IMR-90 (cell line): Measurements from ENCODE around the gene THEM4. TPM values are rescaled to one million over a fixed set of nuclear protein-coding genes. Genes with fewer than 3 reads are reported as not detected.

Experiments used
- ATAC-seq: fragments of 200-7000 bp; cut with Tn5 transposase; 2 replicates; pipeline ENCODE4 v1.9.1; 2020; ENCODE audit warnings: low read depth, mild to moderate bottlenecking, moderate library complexity
- BruUV-seq: library from RNA; stranded (reverse); fragments of 400-500 nt; replicated peaks from 2 replicates; lab custom pipeline; 2021; lab: Mats Ljungman, UMichigan
- CTCF ChIA-PET: fragments of 300-600 bp; formaldehyde crosslinking; extraction: SDS; loops from one replicate; lab custom pipeline; 2021; ENCODE audit warnings: antibody characterized with exemption; lab: Yijun Ruan, JAX
- POLR2A ChIA-PET: fragments of 300-600 bp; sonication (Branson Sonifier 250); formaldehyde crosslinking; loops from one replicate; lab custom pipeline; 2022; ENCODE audit warnings: antibody characterized with exemption; ENCODE audit not compliant: unreplicated experiment; lab: Charles Lee
- DNase-seq: peaks from one replicate; pipeline ENCODE4 v3.0.0; 2013
- H2AFZ ChIP-seq: replicated peaks from 2 replicates; pipeline ENCODE3; 2013; ENCODE audit warnings: low read length, mild to moderate bottlenecking; ENCODE audit not compliant: poor library complexity
- H2AK5ac ChIP-seq: 2 replicates; pipeline ENCODE4 v1.6.1; 2013; ENCODE audit warnings: low read depth, low read length, inconsistent platforms
- H2AK9ac ChIP-seq: replicated peaks from 2 replicates; pipeline ENCODE3; 2013; ENCODE audit warnings: mild to moderate bottlenecking, low read depth, low read length, moderate library complexity; ENCODE audit not compliant: poor library complexity
- H2BK120ac ChIP-seq: 2 replicates; pipeline ENCODE4 v1.6.1; 2013; ENCODE audit warnings: low read depth, low read length, inconsistent platforms
- H2BK15ac ChIP-seq: 3 replicates; pipeline ENCODE4 v1.6.1; 2013; ENCODE audit warnings: low read depth, low read length, inconsistent platforms
- H2BK20ac ChIP-seq: 2 replicates; pipeline ENCODE4 v1.6.1; 2013; ENCODE audit warnings: low read depth, mild to moderate bottlenecking, inconsistent platforms, low read length, moderate library complexity
- H2BK5ac ChIP-seq: 2 replicates; pipeline ENCODE4 v1.6.1; 2013; ENCODE audit warnings: mild to moderate bottlenecking, low read depth, low read length, inconsistent platforms; ENCODE audit not compliant: poor library complexity, severe bottlenecking
- H3K14ac ChIP-seq: replicated peaks from 2 replicates; pipeline ENCODE4 v1.6.1; 2013; ENCODE audit warnings: low read depth, low read length, inconsistent platforms
- H3K18ac ChIP-seq: 2 replicates; pipeline ENCODE4 v1.6.1; 2013; ENCODE audit warnings: low read depth, low read length, control low read depth
- H3K23ac ChIP-seq: 2 replicates; pipeline ENCODE4 v1.6.1; 2013; ENCODE audit warnings: low read depth, low read length, inconsistent platforms
- H3K27ac ChIP-seq: 2 replicates; pipeline ENCODE4 v1.5.1; 2013; ENCODE audit warnings: mild to moderate bottlenecking, control low read depth, low read length; ENCODE audit not compliant: insufficient read depth
- H3K27me3 ChIP-seq: 2 replicates; pipeline ENCODE4 v1.6.1; 2013; ENCODE audit warnings: low read length; ENCODE audit not compliant: control insufficient read depth, insufficient read depth
- H3K36me3 ChIP-seq: 2 replicates; pipeline ENCODE4 v1.6.1; 2013; ENCODE audit warnings: low read length, mixed read lengths; ENCODE audit not compliant: control insufficient read depth, insufficient read depth
- H3K4ac ChIP-seq: 2 replicates; pipeline ENCODE4 v1.6.1; 2013; ENCODE audit warnings: low read depth, low read length, inconsistent platforms
- H3K4me1 ChIP-seq: 2 replicates; pipeline ENCODE4 v1.6.1; 2013; ENCODE audit warnings: low read length, mixed read lengths; ENCODE audit not compliant: control insufficient read depth, insufficient read depth
- H3K4me2 ChIP-seq: 2 replicates; pipeline ENCODE4 v1.6.1; 2013; ENCODE audit warnings: low read depth, mild to moderate bottlenecking, control low read depth, low read length, moderate library complexity
- H3K4me3 ChIP-seq: 2 replicates; pipeline ENCODE4 v1.5.1; 2013; ENCODE audit warnings: low read depth, mild to moderate bottlenecking, control low read depth, low read length, moderate library complexity; ENCODE audit not compliant: insufficient read depth
- H3K56ac ChIP-seq: 2 replicates; pipeline ENCODE4 v1.6.1; 2013; ENCODE audit warnings: low read length, inconsistent platforms; ENCODE audit not compliant: insufficient read depth; ENCODE audit errors: extremely low read depth
- H3K79me1 ChIP-seq, 2 experiments: 2 replicates each; pipeline ENCODE4 v1.6.1; 2013; ENCODE audit warnings: low read length in 2 of 2, inconsistent platforms in 1 of 2, low read depth in 1 of 2
- H3K9ac ChIP-seq: 2 replicates; pipeline ENCODE4 v1.6.1; 2013; ENCODE audit warnings: low read depth, low read length, control low read depth
- H3K9me1 ChIP-seq: 2 replicates; pipeline ENCODE4 v1.6.1; 2013; ENCODE audit warnings: low read length, inconsistent platforms; ENCODE audit not compliant: insufficient read depth
- H3K9me3 ChIP-seq: 2 replicates; pipeline ENCODE4 v1.6.1; 2013; ENCODE audit warnings: low read length; ENCODE audit not compliant: control insufficient read depth, insufficient read depth
- H4K20me1 ChIP-seq: 2 replicates; pipeline ENCODE4 v1.6.1; 2013; ENCODE audit warnings: low read length, inconsistent platforms; ENCODE audit not compliant: insufficient read depth
- H4K5ac ChIP-seq: 2 replicates; pipeline ENCODE4 v1.6.1; 2013; ENCODE audit warnings: mild to moderate bottlenecking, low read depth, low read length, control low read depth
- H4K8ac ChIP-seq, 2 experiments: 2 replicates each; pipeline ENCODE4 v1.6.1; 2013; ENCODE audit warnings: low read depth in 2 of 2, low read length in 2 of 2, control low read depth in 1 of 2, inconsistent platforms in 1 of 2
- H4K91ac ChIP-seq: 2 replicates; pipeline ENCODE4 v1.6.1; 2013; ENCODE audit warnings: low read depth, low read length, inconsistent platforms; ENCODE audit not compliant: insufficient read depth
- FOS ChIP-seq: fragments of 150-350 bp; IDR thresholded peaks from 2 replicates; pipeline ENCODE4 v1.6.1; 2016; ENCODE audit warnings: low read depth, low read length
- MAFK ChIP-seq: IDR thresholded peaks from 2 replicates; pipeline ENCODE4 v1.6.1; 2012; ENCODE audit warnings: low read depth, low read length, improper control_type of control experiment
- NFE2L2 ChIP-seq: fragments of 150-350 bp; IDR thresholded peaks from 2 replicates; pipeline ENCODE4 v1.6.1; 2016; ENCODE audit warnings: low read depth, mild to moderate bottlenecking, low read length
- POLR2A ChIP-seq: IDR thresholded peaks from 2 replicates; pipeline ENCODE4 v1.6.1; 2012; ENCODE audit warnings: mild to moderate bottlenecking, low read depth, low read length
- RAD21 ChIP-seq: IDR thresholded peaks from 2 replicates; pipeline ENCODE4 v1.6.1; 2012; ENCODE audit warnings: low read length, improper control_type of control experiment
- RFX5 ChIP-seq: IDR thresholded peaks from 2 replicates; pipeline ENCODE4 v1.8.0; 2012; ENCODE audit warnings: low read depth, mild to moderate bottlenecking, low read length, moderate library complexity
- WGBS, 2 experiments: methylation state at CpG; one replicate each; pipeline versions ENCODE4 v1.1.5 to v1.1.7; 2013; ENCODE audit warnings: missing lambda C conversion rate in 2 of 2; ENCODE audit not compliant: insufficient read length in 1 of 2; ENCODE audit errors: extremely low coverage in 2 of 2; 5-methylcytosine and 5-hydroxymethylcytosine counted together
- dilution Hi-C: fragments of 300-500 bp; cut with HindIII; formaldehyde crosslinking; loops from one replicate; pipeline ENCODE4 v1.14.3; 2018; ENCODE audit warnings: low sequenced_read_pairs; ENCODE audit not compliant: unreplicated experiment
- in situ Hi-C: fragments of 300-500 bp; cut with MboI; formaldehyde crosslinking; loops from 3 replicates; pipeline ENCODE4 v1.14.3; 2019; ENCODE audit warnings: low sequenced_read_pairs, inconsistent platforms, mixed read lengths
- intact Hi-C: fragments of 100-400 bp; cut with micrococcal nuclease; formaldehyde crosslinking; loops from 2 replicates; pipeline ENCODE4 v1.10.0; 2022
- polyA plus RNA-seq, 3 experiments: library from polyadenylated mRNA; depleted of rRNA; stranded (reverse); fragments of >200 nt; gene quantifications; 2 replicates each; pipeline ENCODE4 v1.2.3, GENCODE V29; 2012; ENCODE audit warnings: low replicate concordance in 1 of 3
- total RNA-seq: library from RNA; depleted of rRNA; stranded (reverse); fragments of >200 nt; gene quantifications from 2 replicates; pipeline ENCODE4 v1.2.3, GENCODE V29; 2012

The THEM4 gene
- total and polyA plus RNA-seq, 2 of the 4 experiments (the other 2 are of a cell fraction): 7.3 to 15.7 TPM

DNA sequence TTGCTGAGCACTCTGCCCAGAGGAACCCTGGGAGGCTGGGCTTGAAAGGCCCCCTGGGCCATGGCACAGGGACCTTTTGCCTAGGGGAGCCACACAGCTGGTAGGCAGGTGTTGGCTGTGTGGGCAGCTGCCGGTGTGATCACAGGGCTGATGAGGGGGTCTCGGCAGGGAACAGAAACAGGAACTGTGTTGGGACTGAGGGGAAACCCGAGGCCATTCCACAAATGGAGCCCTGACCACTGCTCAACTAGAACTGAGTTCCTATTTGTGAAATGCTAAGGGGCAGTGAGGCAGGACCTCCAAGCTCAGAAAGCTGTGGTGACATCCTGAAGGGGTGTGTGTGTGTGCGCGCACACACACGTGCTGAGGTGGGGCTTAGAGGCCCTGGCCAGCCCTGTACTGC, 49.4 kb downstream of the THEM4 start:
- BruUV-seq: no TSS peak
- ChIA-PET POLR2A (no interaction called here), CTCF (no interaction called here)
- Histone ChIP-seq H3K14ac (no peak overlapping the region), H3K9ac (no peak overlapping the region), H4K20me1 (no peaks in the 10 kb centered on the region), H2AK9ac (no peak overlapping the region), H2BK5ac (no peak overlapping the region), H3K9me1 (peaks cover 4% of the 10 kb centered on the region; the same call in 1 of the 2 replicates), H3K79me1 (no peaks in the 10 kb centered on the region), H2BK15ac (no peak overlapping the region), H3K18ac (no peak overlapping the region), H4K5ac (no peak overlapping the region), H2AK5ac (no peak overlapping the region), H3K4me3 (no peak overlapping the region), H3K27ac (no peak overlapping the region), H2BK120ac (no peak overlapping the region), H3K36me3 (no peaks in the 10 kb centered on the region), H4K8ac (no peak overlapping the region), H2BK20ac (no peak overlapping the region), H3K27me3 (peaks cover 22% of the 10 kb centered on the region), H4K91ac (no peak overlapping the region), H3K4me1 (peaks cover 1% of the 10 kb centered on the region; the same call in 1 of the 2 replicates), H3K23ac (no peak overlapping the region), H3K56ac (no peak overlapping the region), H3K9me3 (no peaks in the 10 kb centered on the region), H3K4ac (no peak overlapping the region), H3K4me2 (no peak overlapping the region), H2AFZ (peak overlapping the region; percentile 39)
- 40% methylated on average over 1 of the region's 6 CpGs; no CpG with 5 or more reads in 1 of the 2 experiments for WGBS, 2 experiments
- intact Hi-C loops (no loop called here), dilution Hi-C loops (no loop called here), in situ Hi-C loops (no loop called here)
- no peak for ATAC-seq
- TF ChIP-seq NFE2L2 (no peak), POLR2A (no peak), RAD21 (no peak), MAFK (no peak), RFX5 (no peak), FOS (no peak)
- DNase-seq: no peak
